GM21447 (cell line): ENCODE results near the gene AUNIP.
"Not testable (repeated sequence)": the region's sequence is repeated elsewhere in the genome, so short reads cannot be mapped to it uniquely, and the experiment has no call there.

Experiments used
- ATAC-seq: cut with Tn5 transposase; IDR thresholded peaks from one replicate; pipeline ENCODE4 v1.9.1; 2021; ENCODE audit not compliant: unreplicated experiment

Gene AUNIP

DNA sequence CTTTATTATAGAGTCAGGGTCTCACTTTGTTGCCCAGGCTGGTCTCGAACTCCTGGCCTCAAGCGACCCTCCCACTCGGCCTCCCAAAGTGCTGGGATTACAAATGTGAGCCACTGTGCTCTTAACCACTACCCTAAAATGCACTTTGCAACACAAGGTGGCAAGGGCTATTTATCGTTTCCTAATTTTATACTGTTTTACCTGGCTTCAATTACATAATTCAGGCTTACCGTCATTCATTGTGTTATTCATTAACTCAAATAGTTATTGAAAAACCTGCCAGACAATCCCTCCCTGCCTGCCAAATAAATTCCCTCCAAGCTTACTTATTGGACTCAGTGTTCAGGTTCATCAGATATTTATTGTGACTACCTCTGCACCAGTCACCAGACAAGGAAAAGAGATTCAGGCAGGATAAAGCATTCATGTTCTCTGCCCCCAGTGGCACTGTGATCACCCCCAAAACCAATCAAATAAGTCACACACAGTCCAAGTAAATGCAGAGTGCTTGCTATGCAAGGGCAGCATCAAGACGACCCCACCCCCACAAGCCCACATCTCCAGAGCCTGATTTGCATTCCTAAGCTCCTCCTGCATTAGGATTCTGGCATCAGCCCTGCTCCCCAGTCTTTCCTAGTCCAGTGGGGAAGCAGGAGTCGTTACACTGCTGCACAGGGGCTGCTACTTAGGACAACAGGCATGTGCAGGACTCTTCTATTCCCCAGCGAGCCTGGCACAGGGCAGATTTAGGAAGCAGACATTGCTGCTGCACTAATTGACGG lies 8.1 kb upstream of the AUNIP start:
- ATAC-seq: no peak

DNA sequence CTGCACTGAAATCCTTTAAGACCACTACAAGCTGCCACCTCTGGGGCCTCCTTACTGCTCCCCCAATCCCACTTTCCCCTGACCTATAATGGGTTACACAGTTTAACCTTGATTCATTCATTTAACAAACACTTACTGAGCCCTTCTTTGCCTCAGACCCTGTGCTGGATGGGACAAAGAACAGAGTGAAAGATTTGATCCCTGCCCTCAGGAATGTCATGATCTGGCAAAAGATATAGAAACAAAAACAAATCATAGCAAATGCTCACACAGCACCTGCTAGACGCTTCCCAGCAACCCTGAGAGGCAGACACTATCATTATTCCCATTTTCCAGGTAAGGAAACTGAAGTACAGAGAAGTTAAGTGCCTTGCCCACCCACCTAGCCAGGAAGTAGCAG lies 7.0 kb upstream of the AUNIP start:
- no peak for ATAC-seq

DNA sequence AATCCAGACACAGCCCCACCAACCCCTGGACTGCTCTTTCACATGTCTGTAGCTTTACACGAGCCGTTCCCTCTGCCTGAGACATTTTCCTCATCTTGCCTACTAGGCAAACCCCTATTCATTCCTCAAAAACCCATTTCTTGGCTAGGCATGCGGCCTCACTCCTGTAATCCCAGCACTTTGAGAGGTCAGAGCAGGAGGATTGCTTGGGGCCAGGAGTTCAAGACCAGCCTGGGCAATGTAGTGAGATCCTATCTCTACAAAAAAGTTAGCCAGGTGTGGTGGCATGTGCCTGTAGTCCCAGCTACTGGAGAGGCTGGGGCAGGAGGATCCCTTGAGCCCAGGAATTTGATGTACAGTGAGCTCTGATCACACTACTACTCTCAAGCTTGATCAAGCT lies 5.2 kb upstream of the AUNIP start:
- no peak for ATAC-seq

DNA sequence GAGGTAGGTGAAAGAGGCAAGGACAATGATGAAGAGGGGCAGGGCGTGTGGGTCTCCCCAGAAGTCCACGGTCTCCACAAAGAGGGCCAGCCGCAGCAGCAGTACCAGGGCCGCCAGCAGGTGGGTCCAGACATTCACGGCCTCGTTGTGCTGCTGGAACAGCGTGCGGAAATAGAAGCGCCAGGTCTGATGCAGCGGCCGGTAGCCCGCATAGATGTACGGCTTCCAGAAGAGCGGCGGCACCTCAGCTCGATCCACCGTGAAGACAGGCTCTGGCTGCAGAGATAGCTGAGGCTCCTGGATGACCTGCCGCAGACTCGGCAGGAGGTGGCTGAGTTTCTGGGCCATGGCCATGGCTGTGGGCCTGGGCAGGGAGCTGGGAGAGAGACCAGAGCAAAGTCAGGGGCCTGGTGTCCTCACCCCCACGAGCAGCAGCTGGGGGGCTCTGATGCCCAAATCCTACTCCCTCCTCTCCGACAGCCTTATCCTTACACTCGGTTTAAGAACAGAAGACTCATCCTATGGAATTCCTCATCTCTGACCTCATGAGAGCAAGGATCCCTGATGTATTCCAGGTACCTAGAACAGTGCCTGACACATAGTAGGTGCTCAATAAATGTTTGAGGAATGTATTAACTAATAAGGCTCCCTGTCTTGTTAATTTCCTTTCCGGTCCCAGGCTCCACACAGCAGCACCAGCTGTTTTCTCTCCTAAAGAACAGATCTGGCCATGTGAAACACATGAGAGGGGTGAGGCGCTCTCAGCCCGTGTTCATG lies 4.4 kb upstream of the AUNIP start:
- no peak for ATAC-seq

DNA sequence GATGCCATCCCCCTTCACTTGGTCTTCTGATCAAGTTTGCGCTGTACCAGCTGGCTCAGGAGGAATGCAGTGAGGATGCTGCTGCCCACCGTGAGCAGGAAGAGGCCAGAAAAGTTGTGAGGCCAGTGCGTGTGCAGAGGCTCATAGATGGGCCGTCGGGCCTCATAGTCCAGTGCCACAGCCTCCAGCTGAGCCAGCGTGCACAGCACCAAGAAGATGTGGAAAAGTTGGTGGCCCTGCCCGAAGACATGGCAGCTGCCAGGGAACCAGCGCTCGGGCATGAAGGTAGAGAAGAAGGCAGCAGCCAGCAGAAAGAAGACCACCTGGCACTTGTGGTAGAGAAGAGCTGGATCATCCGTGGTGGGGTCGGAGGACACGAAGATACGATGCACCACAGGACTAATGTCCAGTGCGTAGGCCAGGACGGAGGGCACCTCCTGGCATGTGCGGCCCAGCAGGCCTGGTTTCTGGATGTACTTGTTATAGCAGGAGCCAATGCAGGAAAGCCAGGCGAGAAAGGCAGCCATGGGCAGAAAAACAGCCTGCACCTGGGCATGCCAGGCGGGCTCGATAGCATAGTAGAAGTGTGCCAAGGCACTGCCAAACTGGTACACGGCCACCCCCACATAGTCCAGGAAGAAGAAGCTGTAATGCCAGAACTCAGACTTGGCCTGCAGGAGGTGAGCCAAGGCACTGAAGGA lies 3.7 kb upstream of the AUNIP start:
- no peak for ATAC-seq

DNA sequence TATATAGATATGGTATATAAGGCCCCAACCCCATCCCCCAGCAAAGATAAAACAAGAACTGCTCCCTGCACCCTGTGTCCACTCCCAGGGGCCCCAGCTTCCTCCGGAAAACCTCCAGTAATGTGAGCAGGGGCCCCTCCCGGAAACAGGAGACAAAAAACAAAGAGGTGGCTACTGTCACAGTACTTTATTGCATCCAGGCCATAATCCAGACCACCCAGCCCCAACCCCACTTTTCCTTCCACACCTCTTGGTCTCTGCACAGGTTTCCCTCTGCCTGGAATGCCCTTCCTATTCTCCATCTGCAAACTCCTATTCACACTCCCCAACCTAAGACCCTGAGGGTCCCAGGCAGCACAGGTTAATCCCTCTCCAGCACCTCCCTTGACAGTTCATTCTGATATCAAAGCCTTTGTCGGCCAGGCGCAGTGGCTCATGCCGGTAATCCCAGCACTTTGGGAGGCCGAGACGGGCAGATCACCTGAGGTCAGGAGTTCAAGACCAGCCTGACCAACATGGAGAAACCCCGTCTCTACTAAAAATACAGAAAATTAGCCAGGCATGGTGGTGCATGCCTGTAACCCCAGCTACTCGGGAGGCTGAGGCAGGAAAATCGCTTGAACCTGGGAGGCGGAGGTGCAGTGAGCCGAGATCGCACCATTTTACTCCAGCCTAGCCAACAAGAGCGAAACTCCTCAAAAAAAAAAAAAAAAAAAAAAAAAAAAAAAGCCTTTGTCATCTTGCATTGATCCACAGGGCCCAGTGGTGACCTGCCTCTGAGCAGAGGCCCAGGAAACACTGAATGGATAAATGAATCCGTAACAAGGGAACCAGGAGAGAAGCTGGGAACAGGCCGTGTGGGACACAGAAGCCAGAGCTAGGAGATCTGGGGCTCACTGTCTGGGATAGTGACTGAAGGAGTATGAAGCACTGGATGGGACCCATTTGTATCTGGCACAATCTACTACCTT lies 2.3 kb upstream of the AUNIP start:
- ATAC-seq: no peak

DNA sequence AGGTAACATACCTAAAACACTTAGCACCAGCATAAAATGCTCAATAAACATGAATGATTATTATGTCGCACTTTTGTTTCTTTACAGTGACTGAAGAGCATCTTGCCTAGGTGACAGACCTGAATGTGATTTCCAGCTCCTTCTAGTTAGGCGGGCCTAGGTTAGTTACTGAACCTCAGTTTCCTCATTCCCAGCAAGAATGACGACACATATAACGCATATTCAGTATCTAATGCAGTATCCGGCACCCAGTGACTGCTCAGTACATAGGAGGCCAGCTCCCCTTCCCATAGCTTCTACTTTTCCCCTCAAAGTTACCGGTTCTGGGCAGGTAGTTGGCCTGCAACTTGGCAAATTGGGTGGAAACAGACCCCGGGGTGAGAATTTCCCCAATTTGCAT lies 763 bp downstream of the AUNIP start:
- no peak for ATAC-seq

DNA sequence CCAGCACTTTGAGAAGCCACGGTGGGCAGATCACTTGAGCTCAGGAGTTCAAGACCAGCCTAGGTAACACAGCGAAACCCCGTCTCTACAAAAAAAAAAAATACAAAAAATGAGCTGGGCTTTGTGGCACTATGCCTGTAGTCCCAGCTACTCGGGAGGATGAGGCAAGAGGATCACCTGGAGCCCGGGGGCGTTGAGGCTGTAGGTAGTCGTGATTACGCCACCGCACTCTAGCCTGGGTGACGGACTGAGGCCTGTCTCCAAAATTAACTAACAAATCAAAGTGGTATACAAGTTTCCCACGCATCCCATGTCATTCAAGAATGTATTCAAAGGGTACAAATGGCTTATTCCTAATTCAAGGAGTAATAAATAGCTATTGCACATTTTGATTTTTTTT lies 2.4 kb downstream of the AUNIP start:
- no peak for ATAC-seq

DNA sequence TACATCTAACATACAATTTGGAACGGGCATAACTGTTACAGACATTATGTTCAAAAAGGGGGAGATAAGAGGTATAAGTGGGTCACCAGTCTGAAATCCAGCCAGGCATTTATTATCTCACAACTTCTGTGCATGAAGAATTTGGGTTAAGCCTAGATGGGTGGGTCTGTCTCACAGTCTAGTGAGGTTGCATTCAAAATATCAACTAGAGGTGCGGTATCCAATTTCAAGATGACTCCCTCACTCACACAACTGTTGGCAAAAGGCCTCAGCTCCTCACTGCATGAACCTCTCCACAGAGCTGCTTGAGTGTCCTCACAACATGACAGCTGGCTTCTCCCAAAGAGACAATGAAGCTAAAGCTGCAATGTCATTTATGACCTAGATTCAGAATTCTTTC lies 4.7 kb downstream of the AUNIP start:
- ATAC-seq: no peak

DNA sequence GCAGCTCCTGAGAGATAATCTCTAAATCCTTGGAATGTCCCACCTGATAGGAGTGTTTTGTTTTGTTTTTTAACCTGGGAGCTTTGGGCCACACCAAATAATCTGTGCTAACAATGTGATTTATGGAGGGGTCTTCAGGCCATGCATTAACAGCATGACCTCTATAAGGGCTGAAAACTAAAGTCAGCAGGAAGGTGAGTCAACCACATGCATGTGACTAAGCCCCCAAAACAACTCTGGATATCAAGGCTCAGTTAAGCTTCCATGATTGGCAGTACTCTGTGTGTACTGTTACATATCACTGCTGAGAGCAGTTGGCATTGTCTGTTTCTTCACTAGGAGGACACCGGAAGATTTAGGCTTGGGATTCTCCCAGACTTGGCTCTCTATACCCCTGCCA lies 10.7 kb downstream of the AUNIP start:
- no peak for ATAC-seq

DNA sequence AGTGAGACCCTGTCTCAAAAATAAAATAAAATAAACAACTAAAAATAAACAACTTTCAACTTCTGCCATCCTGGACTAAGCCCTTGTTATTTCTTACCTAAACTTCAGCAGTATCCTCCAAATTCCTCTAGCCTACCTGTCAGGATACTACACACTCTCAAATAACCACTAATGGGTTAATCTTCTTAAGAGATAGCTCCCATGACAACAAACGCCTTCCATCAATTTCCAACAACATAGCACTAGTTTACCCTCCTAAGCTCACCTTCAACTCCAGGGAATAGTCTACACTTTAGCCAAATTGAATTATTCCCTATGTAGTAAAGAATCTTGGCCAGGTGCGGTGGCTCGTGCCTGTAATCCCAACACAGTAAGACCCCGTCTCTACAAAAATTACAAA lies 11.3 kb downstream of the AUNIP start:
- no peak for ATAC-seq

DNA sequence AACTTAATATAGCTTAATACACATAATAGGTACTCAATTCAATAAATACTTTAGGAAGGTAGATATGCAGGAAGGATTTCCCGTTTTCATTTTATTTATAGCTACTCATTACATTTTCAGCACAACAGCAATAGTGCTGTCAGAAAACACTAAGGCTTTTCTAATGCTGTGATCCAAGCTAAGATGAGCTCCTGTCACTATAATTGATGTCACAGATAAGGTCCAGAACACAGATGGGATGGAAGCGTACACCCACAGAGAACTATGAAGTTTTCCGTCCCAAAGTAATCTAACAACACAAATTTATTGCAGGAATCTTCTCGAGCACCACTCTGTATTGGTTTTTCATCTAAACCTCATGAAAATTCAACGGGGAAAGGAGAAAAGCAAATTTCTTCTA lies 13.6 kb downstream of the AUNIP start:
- no peak for ATAC-seq

DNA sequence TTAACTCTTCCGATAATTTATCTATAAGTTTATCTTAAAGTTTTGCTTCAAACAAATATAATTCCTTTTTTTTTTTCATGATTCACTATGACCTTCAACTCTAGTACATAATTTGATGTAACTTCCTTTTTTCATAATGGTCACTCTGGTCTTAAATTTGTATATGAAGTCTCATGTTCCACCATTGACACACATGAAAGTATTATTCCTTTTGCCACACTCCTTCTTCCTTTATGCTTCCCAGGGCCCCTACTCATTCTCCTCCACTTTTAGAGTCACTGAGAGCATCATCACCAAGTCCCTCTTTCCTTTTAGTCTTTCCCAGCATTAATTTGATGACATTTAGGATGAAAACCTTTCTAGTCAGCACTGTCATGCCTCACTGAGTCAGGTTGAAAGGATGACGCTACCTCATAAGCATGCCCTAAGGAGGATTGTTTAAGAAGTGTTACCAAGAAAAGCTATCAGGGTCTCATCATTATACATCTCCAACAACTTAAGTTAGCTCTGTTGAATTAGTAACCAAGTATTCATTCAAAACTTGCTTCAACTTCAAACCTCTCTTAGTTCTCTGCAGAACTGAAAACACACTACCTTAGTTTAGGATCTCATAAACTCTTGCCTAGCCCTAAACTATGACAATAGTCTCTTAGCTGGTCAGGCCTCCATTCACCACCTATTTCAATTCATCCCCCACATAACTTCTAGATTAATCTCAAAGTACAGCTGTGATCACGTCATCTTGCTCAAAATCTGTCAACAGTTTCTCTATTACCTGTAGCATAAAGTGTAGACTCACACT lies 14.5 kb downstream of the AUNIP start:
- ATAC-seq: no peak

DNA sequence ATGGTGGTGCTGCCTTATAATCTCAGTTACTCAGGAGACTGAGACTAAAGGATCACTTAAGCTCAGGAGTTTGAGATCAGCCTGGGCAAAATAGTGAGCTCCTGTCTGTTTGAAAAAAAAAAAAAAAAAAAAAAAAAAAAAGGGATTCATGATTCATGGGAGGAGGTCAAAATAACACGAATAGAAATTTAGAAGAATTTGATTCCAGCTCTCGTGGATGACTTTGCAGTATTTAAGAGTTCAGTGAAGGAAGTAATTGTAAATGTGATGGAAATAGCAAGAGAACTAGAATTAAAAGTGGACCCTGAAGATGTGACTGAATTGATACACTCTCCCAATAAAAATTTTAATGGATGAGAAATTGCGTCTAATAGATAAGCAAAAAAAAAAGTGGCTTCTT lies 15.8 kb downstream of the AUNIP start:
- ATAC-seq: no peak

DNA sequence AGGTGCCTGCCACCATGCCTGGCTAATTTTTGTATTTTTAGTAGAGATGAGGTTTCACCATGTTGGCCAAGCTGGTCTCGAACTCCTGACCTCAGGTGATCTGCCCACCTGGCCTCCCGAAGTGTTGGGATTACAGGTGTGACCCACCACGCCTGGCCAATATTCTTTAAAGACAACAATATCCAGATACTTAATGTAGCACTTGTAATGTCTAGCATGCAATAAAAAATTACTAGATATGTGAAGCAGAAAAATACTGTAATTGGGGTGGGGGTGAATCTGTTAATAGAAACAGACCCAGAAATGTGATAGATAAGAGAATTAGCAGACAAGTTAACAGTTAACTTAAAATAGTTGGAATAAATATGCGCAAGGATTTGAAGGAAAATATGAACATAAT lies 19.4 kb downstream of the AUNIP start:
- not testable (repeated sequence) for ATAC-seq

DNA sequence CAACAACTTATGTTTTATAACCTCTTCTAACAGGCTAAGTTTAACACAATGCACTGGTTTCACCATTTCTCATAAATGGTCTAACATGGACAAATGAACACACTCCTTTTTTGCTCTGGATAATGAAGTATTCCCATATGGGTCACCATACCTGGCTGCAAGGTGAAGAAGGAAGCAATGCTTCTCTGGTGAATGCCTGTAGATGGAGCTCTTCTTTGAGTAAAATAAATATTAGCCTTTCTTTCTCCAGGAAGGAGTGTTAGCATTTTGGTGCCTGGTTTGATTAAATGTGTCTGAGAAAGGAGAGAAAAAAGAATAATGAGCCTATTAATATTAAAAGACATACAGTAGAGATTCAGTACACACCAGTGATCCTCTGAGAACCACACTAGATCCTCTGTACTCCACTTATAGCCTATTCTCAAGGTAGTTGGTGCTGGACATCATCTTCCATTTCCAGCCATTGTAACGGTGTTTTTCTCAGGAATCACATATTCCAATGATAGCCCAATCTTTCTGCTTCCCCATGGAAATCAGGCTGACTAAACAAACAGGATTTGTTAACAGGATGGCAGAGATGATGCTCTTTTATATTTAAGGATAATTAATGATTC lies 21.9 kb downstream of the AUNIP start:
- no peak for ATAC-seq

DNA sequence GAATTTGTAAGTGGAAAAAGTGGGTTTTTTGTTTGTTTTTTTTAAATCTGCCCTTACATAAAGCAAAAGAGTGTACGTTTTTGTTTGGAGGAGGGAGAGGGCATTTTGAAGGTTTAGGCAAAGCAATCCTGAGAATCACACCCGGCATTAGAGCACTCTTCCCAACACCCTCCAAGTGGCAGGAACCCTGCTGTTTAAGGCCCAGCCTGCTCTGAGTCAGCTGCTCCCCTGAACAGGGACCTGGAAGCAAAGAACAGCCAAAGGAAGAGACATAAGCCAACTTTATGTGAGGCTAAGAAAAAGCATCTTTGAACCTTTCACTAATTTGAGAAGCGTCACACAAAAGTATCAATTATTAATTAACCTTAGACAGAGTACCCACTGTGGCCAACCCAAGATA lies 22.6 kb downstream of the AUNIP start:
- ATAC-seq: no peak

DNA sequence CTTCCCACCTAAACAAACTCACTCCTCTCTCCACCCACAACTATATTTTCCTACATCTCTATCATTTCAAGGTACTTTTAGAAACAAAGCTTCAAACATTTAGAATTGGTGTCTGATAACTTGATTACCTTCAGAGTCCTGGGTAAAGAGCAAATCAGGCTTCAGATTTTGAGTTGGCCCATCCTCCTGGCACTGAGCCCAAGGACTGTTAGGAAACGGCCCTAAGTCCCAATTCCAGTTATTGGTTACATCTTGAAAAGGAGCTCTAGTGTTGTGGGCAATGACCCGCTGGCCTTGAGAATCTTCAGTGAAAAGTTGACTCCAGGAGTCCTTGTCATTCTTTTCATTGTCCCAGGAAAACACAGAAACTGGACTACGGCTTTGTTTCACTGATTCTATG lies 24.4 kb downstream of the AUNIP start:
- ATAC-seq: no peak

DNA sequence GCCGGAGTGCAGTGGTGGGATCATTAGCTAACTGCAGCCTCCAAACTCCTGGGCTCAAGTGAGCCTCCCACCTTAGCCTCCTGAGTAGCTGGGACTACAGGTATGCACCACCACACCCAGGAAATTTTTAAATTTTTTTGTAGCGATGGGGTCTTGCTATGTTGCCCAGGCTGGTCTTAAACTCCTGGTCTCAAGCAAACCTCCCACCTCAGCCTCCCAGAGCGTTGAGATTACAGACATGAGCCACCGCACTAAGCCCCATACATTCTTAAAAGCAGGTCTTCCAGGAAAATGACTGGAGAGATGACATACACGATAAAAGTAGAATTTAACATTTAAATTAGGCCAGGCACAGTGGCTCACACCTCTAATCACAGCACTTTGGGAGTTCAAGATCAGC lies 26.1 kb downstream of the AUNIP start:
- no peak for ATAC-seq
